HG03135 (cell line): ENCODE results near the gene KANSL1.
"Not testable (repeated sequence)": the region's sequence is repeated elsewhere in the genome, so short reads cannot be mapped to it uniquely, and the experiment has no call there.

Experiments used
- ATAC-seq: cut with Tn5 transposase; IDR thresholded peaks from one replicate; pipeline ENCODE4 v1.9.1; 2021; ENCODE audit warnings: mild to moderate bottlenecking, moderate library complexity; ENCODE audit not compliant: unreplicated experiment

Gene KANSL1

GRCh38 chr17:46025510-46026165 is 167.6 kb downstream of the KANSL1 start:
- no peak for ATAC-seq

GRCh38 chr17:46025060-46025459 is 168.2 kb downstream of the KANSL1 start:
- no peak for ATAC-seq

- ATAC-seq: no peak
Measured at GRCh38 chr17:46024590-46024989, 168.6 kb downstream of the KANSL1 start.

- ATAC-seq: no peak
Measured at GRCh38 chr17:46023783-46024388, 169.3 kb downstream of the KANSL1 start.

GRCh38 chr17:46023366-46023765 is 169.9 kb downstream of the KANSL1 start:
- not testable (repeated sequence) for ATAC-seq

- ATAC-seq: no peak
Measured at GRCh38 chr17:46020998-46021397, 172.2 kb downstream of the KANSL1 start.

- ATAC-seq: no peak
Measured at GRCh38 chr17:46020023-46020761, 173.0 kb downstream of the KANSL1 start.

- not testable (repeated sequence) for ATAC-seq
Measured at GRCh38 chr17:46019408-46019925, 173.8 kb downstream of the KANSL1 start.

- no peak for ATAC-seq
Measured at GRCh38 chr17:46013502-46014165, 179.6 kb downstream of the KANSL1 start.

- ATAC-seq: no peak
Measured at GRCh38 chr17:46013127-46013501, 180.1 kb downstream of the KANSL1 start.

- no peak for ATAC-seq
Measured at GRCh38 chr17:46012506-46013079, 180.6 kb downstream of the KANSL1 start.

GRCh38 chr17:46011711-46012505 is 181.3 kb downstream of the KANSL1 start:
- no peak for ATAC-seq

GRCh38 chr17:46010597-46011186 is 182.5 kb downstream of the KANSL1 start:
- ATAC-seq: no peak

- no peak for ATAC-seq
Measured at GRCh38 chr17:46009681-46010596, 183.3 kb downstream of the KANSL1 start.

- ATAC-seq: no peak
Measured at GRCh38 chr17:46008591-46008990, 184.6 kb downstream of the KANSL1 start.

GRCh38 chr17:46007461-46007965 is 185.7 kb downstream of the KANSL1 start:
- no peak for ATAC-seq

- ATAC-seq: not testable (repeated sequence)
Measured at GRCh38 chr17:46006082-46006481, 187.1 kb downstream of the KANSL1 start.

- no peak for ATAC-seq
Measured at GRCh38 chr17:46003907-46004748, 189.1 kb downstream of the KANSL1 start.
